DMS79 (cell line): Measurements from ENCODE around the gene MBTPS2.
A peak's percentile ranks its signal among the peaks of the same experiment; 100 is the strongest.
"Not testable (repeated sequence)": the region's sequence is repeated elsewhere in the genome, so short reads cannot be mapped to it uniquely, and the experiment has no call there.

Experiments
- DNase-seq: peaks from one replicate; lab custom pipeline; 2025; lab: John Stamatoyannopoulos, UW

Gene MBTPS2

DNA sequence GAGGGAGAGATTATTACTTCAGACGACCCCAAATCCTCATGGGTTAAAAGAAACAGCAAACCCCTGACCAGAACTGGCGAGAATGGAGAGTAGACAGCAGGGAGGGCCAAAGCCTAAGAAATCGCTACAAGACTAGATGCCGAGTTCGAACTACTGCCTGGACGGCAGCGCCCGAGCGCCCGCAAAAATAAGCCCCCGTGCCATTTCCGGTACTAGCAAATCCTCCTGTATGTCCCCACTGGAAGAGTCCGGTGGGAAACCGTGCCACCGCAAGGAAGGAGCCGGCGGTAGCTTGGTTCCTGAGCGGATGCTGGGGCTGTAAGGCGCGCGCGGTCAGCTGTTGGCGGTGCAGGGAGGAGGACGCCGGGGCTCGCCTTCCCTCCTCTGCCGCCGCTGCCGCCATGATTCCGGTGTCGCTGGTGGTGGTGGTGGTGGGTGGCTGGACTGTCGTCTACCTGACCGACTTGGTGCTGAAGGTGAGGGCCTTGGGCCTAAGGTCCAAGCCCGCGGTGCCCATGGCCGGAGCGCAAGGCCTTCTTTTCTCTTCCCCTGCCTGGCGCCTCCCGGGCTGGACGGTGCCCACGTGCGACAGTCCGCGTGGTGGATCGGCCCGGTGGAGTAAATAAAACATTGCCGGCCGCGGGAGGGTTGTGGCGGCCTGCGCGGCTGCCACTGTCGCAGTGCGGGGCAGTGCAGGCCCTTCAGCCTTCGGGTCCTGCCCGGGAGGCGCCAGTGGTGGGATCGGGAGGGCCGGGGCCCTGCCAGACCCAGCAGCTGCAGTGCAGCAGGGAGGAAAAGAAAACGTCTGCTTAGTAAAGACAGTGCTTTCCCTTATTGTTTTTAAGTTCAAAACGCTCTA is at the start of gene MBTPS2:
MBTPS2 (plus strand) TSS at position 284 of the 859 bp plus-strand sequence; CDS start at position 402, 118 bp downstream.
- peak; percentile 20 for DNase-seq

GRCh38 chrX:21798677-21799219 is 40.7 kb upstream of the MBTPS2 start:
- no peak for DNase-seq

DNA sequence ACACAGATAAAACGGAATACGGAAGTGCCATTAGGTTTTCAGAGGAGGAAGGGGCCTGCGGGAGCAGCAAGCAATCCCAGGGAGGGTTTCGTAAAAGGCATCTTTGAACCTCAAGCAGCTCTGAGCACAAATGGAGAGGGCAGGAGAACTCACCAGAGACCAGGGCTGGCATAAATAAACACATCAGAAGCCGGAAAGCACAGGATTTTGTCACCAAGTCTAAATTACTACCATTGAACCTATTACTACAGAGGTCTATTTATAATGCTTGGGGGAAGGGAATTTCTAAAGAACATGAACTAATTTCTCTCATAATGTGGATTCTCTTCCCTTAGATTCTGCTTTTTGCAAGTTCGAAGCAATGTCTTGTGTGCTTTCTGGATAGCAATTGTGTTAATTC is 39.6 kb upstream of the MBTPS2 start:
- no peak for DNase-seq

- no peak for DNase-seq
Observed at GRCh38 chrX:21800344-21800770, 39.1 kb upstream of the MBTPS2 start.

- DNase-seq, result no peak
Observed at GRCh38 chrX:21802054-21802670, 37.3 kb upstream of the MBTPS2 start.

DNA sequence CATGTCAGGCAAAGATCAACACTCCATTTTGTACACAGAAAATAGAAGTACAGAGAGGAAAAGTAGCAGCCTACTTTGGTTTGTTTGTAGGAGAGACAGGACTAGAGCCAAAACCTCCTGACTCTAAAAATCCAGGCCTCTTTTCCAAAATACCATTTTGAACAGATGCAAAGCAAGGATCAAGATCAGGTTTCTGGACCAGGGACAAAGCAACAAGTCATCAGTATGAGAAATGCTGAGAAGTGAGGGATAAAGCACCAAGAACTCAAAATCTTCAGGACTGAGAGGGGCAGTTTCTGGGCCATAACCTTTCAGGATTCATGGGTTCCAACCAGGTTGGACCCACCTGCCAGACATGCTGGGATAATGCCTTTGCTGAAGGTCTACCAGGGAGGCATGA is 36.6 kb upstream of the MBTPS2 start:
- no peak for DNase-seq

DNA sequence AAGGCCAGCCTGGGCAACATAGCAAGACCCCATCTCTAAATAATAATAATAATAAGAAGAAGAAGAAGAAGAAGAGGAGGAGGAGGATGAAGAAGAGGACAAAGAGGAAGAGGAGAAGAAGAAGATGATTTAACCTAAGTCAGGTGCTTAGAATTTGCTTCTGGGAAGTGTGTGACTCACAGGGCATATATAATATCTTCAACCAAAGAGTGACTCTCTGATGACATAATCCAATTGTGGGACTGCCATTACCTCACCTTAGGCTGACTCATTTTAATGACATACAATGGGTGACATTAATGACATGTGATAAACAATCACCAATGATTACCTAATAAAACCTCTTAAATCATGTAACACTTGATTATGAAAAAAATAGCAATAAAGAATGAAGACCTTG is 32.7 kb upstream of the MBTPS2 start:
- no peak for DNase-seq

- no peak for DNase-seq
Observed at GRCh38 chrX:21811832-21812231, 27.6 kb upstream of the MBTPS2 start.

GRCh38 chrX:21812628-21813027 is 26.8 kb upstream of the MBTPS2 start:
- no peak for DNase-seq

- no peak for DNase-seq
Observed at GRCh38 chrX:21813612-21814368, 25.6 kb upstream of the MBTPS2 start.

DNA sequence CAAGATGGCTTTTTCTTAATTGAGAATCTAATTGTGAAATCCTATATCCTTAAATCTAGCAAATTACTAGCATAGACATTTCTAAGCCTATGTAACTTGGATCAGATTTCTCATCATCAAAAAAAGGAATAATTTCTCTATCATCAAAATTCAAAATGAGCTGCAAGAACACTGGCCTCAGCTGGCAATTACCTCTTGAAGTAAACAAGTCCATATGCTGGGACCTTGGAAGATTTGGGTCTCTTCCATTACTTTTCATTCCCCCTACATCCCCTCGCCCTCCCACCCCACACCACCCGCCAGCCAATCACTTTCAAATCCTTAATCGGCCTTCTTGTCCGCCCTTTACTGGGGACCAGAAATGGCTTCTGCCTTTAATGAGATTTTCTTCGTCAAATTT is 23.3 kb upstream of the MBTPS2 start:
- no peak for DNase-seq

GRCh38 chrX:21820170-21820569 is 19.2 kb upstream of the MBTPS2 start:
- not testable (repeated sequence) for DNase-seq

DNA sequence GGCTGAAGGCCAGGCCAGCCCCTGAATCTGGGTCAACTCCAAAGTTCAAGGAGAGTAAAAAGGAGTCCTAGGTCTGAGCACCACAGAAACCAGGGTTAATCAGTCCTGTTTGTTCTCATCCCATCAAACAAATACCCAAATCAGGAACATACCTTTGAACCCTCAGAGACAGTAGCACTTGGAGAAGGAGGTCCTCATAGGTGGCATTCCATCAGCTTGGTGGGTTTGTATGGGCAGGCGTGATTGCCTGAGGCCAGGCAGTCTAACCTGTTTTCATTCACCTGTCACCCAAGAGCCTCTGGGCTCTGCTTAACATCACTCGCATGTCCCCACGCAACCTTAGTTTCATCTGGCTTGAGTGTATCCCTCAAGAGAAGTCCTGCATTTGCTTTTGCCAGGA is 17.5 kb upstream of the MBTPS2 start:
- no peak for DNase-seq

DNA sequence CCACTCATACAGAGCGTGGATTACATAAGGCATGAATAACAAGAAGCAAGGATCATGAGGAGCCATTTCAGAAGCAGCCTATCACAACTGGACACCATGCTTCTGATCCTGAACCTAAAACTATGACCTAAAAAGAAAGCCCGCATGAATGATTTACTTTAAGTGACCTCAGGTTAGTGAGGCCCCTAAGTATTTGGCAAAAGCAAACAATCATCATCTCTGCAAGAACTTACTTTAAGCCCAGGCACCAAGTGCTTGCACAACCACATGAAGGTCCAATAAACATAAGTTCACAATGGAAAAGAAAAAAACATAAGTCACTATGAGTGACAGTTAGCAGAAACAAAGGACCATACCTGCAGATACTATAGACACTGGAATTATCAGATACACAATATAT is 7.9 kb upstream of the MBTPS2 start:
- DNase-seq, result no peak

GRCh38 chrX:21837056-21837455 is 2.4 kb upstream of the MBTPS2 start:
- DNase-seq, result no peak

DNA sequence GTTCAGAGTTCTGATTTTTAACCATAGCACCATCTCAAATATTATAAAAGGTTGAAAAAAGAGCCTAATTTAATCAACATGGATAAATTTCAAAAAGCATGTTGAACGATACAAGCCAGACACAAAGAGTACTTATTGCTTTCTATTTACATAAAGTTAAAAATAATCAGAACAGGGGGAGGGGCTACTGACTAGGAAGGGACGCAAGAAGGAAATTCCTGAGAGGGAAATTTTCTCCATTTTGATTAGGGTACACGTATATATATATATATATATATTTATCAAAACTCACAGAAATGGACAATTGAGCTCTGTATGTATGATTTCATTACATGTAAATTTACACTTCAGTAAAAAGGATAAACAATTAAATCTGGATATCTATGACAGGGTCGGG is 482 bp upstream of the MBTPS2 start:
- no peak for DNase-seq

- no peak for DNase-seq
Observed at GRCh38 chrX:21840193-21840545, 752 bp downstream of the MBTPS2 start.

- no peak for DNase-seq
Observed at GRCh38 chrX:21843179-21843578, 3.8 kb downstream of the MBTPS2 start.

- DNase-seq, result no peak
Observed at GRCh38 chrX:21845096-21845495, 5.7 kb downstream of the MBTPS2 start.

DNA sequence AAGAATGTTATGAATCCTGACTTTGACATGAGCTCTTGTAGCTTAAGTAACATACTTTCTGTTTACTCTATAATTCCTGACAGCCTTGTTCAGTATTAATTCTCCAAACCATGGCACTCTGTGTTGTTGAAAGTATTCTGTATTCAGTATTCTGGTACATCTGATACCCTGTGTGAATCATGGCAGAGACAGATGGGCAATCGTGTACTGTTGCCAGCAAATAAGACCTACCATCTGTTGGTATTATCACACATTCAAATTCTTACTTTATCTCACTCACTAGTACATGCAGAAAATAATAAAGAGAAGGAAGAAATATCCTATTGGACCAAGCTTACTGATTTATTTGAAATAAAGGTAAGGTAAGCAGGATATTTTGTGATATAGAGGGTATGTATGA is 7.9 kb downstream of the MBTPS2 start:
- no peak for DNase-seq

- no peak for DNase-seq
Observed at GRCh38 chrX:21853578-21853977, 14.2 kb downstream of the MBTPS2 start.

DNA sequence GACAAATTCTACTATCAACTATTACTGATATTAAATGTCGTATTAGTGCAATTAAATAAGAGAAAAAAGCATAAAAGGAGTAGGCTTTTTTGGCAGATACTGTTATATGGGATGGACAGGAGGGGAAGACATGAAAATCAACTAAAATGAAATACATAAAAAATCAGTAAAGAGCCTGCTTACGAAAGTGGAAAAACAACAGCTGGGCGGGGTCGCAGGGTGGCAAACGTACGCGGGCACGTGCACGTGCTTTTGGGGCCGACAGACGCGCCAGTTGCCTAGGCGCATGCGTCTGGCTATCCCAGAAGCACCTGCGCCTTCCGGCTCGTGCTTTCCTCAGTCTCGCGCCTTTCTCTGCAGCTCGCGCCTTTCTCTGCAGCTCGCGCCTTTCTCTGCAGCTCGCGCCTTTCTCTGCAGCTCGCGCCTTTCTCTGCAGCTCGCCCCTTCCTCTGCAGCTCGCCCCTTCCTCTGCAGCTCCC is 16.6 kb downstream of the MBTPS2 start, which contains the start of gene YY2:
YY2 (plus strand) TSS at position 51 of the 479 bp plus-strand sequence. CDS start 498 bp downstream, outside the sequence.
- DNase-seq, result no peak
